Testis (tissue), 2 donors: Measurements from ENCODE around the gene FZD2.

ENCODE experiments used
- CTCF ChIP-seq, 3 experiments: fragments of 450-650 bp in 2 of 3; fragments of 200-600 bp in 1 of 3; sonication (generic) in 1 of 3; IDR thresholded peaks; one replicate each; pipeline ENCODE4 v1.5.1; 2016 to 2019; ENCODE audit warnings: antibody characterized with exemption in 3 of 3, mild to moderate bottlenecking in 2 of 3, moderate library complexity in 1 of 3
- POLR2A ChIP-seq: fragments of 450-650 bp; IDR thresholded peaks from one replicate; pipeline ENCODE4 v1.6.1; 2017; ENCODE audit warnings: antibody characterized with exemption, mild to moderate bottlenecking, moderate library complexity

DNA sequence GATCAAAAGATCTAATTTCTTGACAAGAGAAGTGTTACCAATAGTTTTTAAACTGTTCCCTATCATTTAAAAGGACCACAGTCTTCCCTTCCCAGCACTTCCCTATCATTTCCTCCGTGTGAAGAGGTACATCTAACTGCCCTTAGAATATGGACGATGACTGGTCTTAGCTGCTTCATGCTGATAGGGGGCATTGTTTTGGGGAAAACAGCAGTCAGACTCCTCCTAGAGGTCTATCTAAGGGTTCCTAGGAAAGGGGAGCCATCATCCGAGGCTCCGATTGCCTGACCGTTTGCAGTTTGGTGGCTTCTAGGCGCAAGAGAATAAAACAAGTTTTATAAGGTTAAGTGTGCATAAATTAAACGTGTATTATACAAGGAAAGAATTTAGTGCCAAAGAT lies 7.1 kb downstream of the FZD2 start:
- no peak for TF ChIP-seq CTCF (IDR thresholded peaks at IDR 0.05)
- TF ChIP-seq POLR2A = no peak
